ENCODE data around the gene DCPS. TPM values are rescaled to one million over a fixed set of nuclear protein-coding genes. Genes with fewer than 3 reads are reported as not detected.
"Not testable (repeated sequence)": the region's sequence is repeated elsewhere in the genome, so short reads cannot be mapped to it uniquely, and the experiment has no call there.

DCPS gene
- total and polyA plus RNA-seq, 8 donors, result 8.4 to 16.6 (median 10.5) TPM

DNA sequence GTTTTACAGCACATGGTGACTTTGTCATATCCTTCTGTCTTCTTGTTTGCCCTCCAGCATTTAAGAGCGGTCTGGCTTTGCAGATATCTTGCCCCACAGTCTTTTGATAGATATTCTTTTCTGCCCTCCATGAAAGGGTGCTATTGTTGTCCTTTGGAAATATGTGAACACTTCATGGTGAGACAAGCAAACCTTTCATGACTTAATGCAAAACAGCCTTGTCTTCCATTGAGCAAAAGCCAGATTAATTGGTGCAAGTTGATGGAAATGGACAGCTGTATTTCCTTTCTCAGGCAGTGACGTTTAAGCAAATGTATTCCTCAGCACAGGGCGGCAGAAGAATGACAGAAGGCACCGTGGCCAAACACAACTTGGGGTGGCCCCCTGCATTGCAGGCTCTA lies 4.4 kb downstream of the DCPS start:
- no peak for FAIRE-seq
- Histone ChIP-seq H3K4me3 (no peak overlapping the region), H3K36me3 (no peaks in the 10 kb centered on the region), H3K27ac (peak overlapping the region in 2 of 4 donors; percentile 30 to 61), H3K27me3 (no peaks in the 10 kb centered on the region), H3K9me3 (no peaks in the 10 kb centered on the region), H3K4me1 (peaks cover 8 to 24% (median 13%) of the 10 kb centered on the region in 3 donors)
- WGBS, 2 donors, result 45 to 63% methylated on average over 4 of the region's 4 CpGs
- DNase-seq, result peak in 1 of 6 donors; percentile 13
- intact Hi-C loops (cut with DNase I), result loop anchor here in 1 of 3 donors (5.0 kb wide), 1 partner anchor 174 kb away; no protein-coding TSS in a partner anchor
- TF ChIP-seq, protein P1, sequence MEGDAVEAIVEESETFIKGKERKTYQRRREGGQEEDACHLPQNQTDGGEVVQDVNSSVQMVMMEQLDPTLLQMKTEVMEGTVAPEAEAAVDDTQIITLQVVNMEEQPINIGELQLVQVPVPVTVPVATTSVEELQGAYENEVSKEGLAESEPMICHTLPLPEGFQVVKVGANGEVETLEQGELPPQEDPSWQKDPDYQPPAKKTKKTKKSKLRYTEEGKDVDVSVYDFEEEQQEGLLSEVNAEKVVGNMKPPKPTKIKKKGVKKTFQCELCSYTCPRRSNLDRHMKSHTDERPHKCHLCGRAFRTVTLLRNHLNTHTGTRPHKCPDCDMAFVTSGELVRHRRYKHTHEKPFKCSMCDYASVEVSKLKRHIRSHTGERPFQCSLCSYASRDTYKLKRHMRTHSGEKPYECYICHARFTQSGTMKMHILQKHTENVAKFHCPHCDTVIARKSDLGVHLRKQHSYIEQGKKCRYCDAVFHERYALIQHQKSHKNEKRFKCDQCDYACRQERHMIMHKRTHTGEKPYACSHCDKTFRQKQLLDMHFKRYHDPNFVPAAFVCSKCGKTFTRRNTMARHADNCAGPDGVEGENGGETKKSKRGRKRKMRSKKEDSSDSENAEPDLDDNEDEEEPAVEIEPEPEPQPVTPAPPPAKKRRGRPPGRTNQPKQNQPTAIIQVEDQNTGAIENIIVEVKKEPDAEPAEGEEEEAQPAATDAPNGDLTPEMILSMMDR (IDR thresholded peaks at IDR 0.05), result no peak
- no peak for ATAC-seq

DNA sequence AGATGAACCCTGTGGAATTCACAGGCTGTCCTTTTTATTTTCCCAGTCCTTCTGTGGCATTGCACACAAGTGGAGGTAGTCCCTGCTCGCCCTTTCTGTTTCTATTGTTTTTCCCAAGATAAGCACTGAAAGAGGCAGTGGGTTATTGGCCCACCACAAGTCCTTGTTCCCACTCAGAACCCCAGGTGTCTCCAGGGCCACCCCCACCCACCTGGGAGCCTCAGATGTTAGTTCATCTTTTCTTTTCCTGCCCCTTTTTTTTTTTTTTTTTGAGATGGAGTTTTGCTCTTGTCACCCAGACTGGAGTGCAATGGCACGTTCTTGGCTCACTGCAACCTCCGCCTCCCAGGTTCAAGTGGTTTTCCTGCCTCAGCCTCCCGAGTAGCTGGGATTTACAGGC lies 4.9 kb downstream of the DCPS start:
- not testable (repeated sequence) for H3K36me3 ChIP-seq, ATAC-seq, H3K27me3 ChIP-seq, H3K9me3 ChIP-seq, FAIRE-seq, H3K4me3 ChIP-seq
- Histone ChIP-seq H3K4me1 (peaks cover 8 to 20% (median 13%) of the 10 kb centered on the region in 3 donors), H3K27ac (peak overlapping the region in 1 of 4 donors; percentile 61)
- 85 to 89% methylated on average over 4 of the region's 4 CpGs for WGBS, 2 donors
- intact Hi-C loops (cut with DNase I), result loop anchor here in 1 of 3 donors (5.0 kb wide), 1 partner anchor 174 kb away; no protein-coding TSS in a partner anchor
- peak in 1 of 6 donors; percentile 12 for DNase-seq

DNA sequence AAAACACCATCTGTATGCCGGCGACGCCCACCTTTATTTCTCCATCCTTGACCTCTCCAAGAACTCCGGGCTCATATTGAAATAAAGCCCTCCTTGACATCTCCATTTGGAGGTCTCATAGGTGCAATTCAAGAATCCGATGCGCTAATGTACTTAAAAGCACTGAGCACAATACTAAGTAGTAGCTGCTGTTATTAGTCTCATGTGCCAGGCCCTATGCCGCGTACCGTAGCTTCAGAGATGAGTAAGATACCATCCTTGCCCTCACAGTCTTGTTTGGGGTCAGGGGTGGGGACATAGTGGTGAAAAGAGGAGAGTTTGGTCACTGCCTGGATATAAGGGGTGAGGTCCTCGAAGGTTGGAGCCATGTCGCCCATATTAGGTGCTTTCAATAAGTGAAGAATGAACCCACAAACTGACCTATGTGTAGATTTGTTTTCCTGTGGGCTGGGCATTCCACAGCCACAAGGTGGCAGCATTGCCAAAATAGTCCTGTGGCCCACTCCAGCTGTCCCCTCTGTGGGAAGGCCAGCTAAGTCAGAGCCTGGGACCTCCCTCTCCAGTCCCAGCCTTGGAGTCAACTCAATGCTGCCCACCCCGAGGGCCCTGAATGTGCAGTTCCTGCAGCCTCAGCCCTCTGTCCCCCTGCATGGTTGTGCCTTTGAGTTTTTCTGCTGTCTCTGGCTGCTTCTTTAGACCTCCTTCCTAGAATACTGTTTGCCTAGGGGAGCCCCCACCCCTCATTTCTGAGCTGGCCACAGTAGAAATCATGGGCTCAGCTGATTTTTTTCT lies 6.5 kb downstream of the DCPS start:
- FAIRE-seq (no peak), DNase-seq (peak; percentile 42 to 84 (median 68)), ATAC-seq (peak; percentile 66 to 92 (median 88))
- H3K9me3 ChIP-seq, result no peaks in the 10 kb centered on the region
- WGBS, 2 donors, result 52 to 68% methylated on average over 12 of the region's 12 CpGs
- no peaks in the 10 kb centered on the region for H3K36me3 ChIP-seq
- H3K27me3 ChIP-seq, result no peaks in the 10 kb centered on the region
- TF ChIP-seq, protein P1 (IDR thresholded peaks at IDR 0.05), result peak; percentile 72 to 86 (median 80)
- peaks cover 7 to 12% (median 8%) of the 10 kb centered on the region in 3 donors for H3K4me1 ChIP-seq
- H3K27ac ChIP-seq, result no peak overlapping the region
- no peak overlapping the region for H3K4me3 ChIP-seq
- intact Hi-C loops (cut with DNase I), result loop anchor here in 1 of 3 donors (10.0 kb wide), 1 partner anchor 174 kb away; no protein-coding TSS in a partner anchor

DNA sequence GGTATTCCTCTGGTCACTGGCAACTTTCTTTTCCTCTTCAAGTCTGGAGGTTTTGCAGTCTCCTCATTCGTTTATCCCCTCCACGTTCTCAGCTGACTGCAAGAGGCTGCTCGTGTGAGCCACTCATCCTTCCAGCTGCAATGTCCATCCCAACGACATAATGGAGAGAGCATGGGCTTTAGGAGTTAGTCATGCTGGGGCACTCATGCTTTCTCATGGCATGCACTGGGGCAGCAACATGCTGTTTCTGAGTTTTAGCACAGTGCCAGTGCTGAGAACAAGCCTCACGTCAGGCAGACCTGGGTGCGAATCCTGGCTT lies 7.1 kb downstream of the DCPS start:
- intact Hi-C loops (cut with DNase I), result loop anchor here in 1 of 3 donors (10.0 kb wide), 1 partner anchor 174 kb away; no protein-coding TSS in a partner anchor
- TF ChIP-seq, protein P1 (IDR thresholded peaks at IDR 0.05), result no peak
- Histone ChIP-seq H3K9me3 (no peaks in the 10 kb centered on the region), H3K4me3 (no peak overlapping the region), H3K27ac (no peak overlapping the region), H3K4me1 (peaks cover 7 to 12% (median 8%) of the 10 kb centered on the region in 3 donors), H3K27me3 (no peaks in the 10 kb centered on the region), H3K36me3 (no peaks in the 10 kb centered on the region)
- peak in 1 of 6 donors; percentile 26 for DNase-seq
- no peak for ATAC-seq
- no peak for FAIRE-seq
- WGBS, 2 donors, result 59% methylated on average over 6 of the region's 6 CpGs

DNA sequence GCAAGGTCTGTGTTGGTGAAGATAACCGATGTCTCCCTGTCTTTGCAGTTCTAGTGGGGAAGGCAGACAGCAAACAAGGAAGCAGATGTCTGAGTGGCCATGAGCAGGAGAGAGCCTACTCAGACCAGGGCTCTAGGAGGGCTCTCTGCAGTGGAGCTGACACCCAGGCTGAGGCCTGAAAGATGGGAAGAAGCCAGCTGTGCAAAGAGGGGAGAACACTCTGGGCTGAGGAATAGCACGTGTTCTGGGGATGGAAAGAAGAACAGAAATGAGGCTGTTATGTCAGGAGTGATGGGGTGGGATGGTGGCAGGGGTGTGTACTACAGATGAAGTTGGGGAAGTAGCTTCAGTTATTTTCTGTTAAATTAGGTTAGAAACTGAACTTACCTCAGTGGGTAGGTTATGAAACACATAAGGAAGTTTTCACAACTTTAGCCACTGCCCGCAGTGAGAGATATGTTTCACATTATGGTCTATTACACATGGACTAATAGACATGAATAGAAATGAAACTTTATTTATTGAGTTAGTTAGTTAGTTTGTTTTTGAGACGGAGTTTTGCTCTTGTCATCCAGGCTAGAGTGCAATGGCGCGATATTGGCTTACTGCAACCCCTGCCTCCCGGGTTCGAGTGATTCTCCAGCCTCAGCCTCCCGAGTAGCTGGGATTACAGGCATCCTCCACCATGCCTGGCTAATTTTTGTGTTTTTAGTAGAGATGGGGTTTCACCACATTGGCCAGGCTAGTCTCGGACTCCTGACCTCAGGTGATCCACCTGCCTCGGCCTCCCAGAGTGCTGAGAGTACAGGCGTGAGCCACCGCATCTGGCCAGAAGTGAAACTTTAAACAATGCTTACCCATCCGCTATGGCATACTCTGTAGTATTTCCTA lies 7.8 kb downstream of the DCPS start:
- DNase-seq (peak in 1 of 6 donors; percentile 17), ATAC-seq (peak in 1 of 4 donors; percentile 40), FAIRE-seq (no peak)
- no peaks in the 10 kb centered on the region for H3K36me3 ChIP-seq
- peaks cover 7 to 12% (median 8%) of the 10 kb centered on the region in 3 donors for H3K4me1 ChIP-seq
- H3K27ac ChIP-seq, result no peak overlapping the region
- no peak overlapping the region for H3K4me3 ChIP-seq
- no peaks in the 10 kb centered on the region for H3K27me3 ChIP-seq
- 87 to 91% methylated on average over 14 of the region's 14 CpGs for WGBS, 2 donors
- no peaks in the 10 kb centered on the region for H3K9me3 ChIP-seq
- intact Hi-C loops (cut with DNase I), result loop anchor here in 1 of 3 donors (10.0 kb wide), 1 partner anchor 173 kb away; no protein-coding TSS in a partner anchor
- TF ChIP-seq, protein P1 (IDR thresholded peaks at IDR 0.05), result no peak

All from pancreas (tissue), 10 donors.